Naive B cell (primary cell): ENCODE measurements around the gene CCSER1. TPM values are rescaled to one million over a fixed set of nuclear protein-coding genes. Genes with fewer than 3 reads are reported as not detected.
"Not testable (repeated sequence)": the region's sequence is repeated elsewhere in the genome, so short reads cannot be mapped to it uniquely, and the experiment has no call there.

ENCODE experiments used
- ATAC-seq, 2 donors: fragments of 150-1000 bp; cut with Tn5 transposase; 2 replicates each; pipeline ENCODE4 v1.10.0; 2021; ENCODE audit warnings: low read depth in 2 of 2, mild to moderate bottlenecking in 2 of 2, moderate library complexity in 2 of 2
- DNase-seq: peaks from one replicate; pipeline ENCODE4 v3.0.0; 2022
- H3K27ac Mint-ChIP-seq, 6 donors: one replicate each; pipeline ENCODE4 v1.8.0; 2020 to 2022; ENCODE audit warnings: mild to moderate bottlenecking in 6 of 6, mixed read lengths in 6 of 6, moderate library complexity in 5 of 6, inconsistent platforms in 2 of 6
- H3K27me3 Mint-ChIP-seq, 3 donors: one replicate each; pipeline ENCODE4 v1.8.0; 2021 to 2022; ENCODE audit warnings: mixed read lengths in 3 of 3, mild to moderate bottlenecking in 1 of 3
- H3K36me3 Mint-ChIP-seq, 2 donors: one replicate each; pipeline ENCODE4 v1.8.0; 2020 to 2022; ENCODE audit warnings: mixed read lengths in 2 of 2, inconsistent platforms in 1 of 2, mild to moderate bottlenecking in 1 of 2
- H3K4me1 Mint-ChIP-seq, 3 donors: one replicate each; pipeline ENCODE4 v1.8.0; 2020 to 2022; ENCODE audit warnings: mixed read lengths in 3 of 3, inconsistent platforms in 1 of 3, mild to moderate bottlenecking in 1 of 3, moderate library complexity in 1 of 3
- H3K4me3 Mint-ChIP-seq, 8 donors: one replicate each; pipeline ENCODE4 v1.8.0; 2020 to 2022; ENCODE audit warnings: mild to moderate bottlenecking in 8 of 8, mixed read lengths in 8 of 8, moderate library complexity in 8 of 8, inconsistent platforms in 2 of 8
- H3K9me3 Mint-ChIP-seq, 7 donors: one replicate each; pipeline ENCODE4 v1.8.0; 2020 to 2022; ENCODE audit warnings: mixed read lengths in 7 of 7, mild to moderate bottlenecking in 5 of 7, inconsistent platforms in 2 of 7, moderate library complexity in 1 of 7
- polyA plus RNA-seq, 6 donors: library from polyadenylated mRNA; unstranded; fragments of 300-500 nt; fragmentation: Illumina TruSeq; gene quantifications; one replicate each; pipeline ENCODE4 v1.2.3, GENCODE V29; 2021; ENCODE audit warnings: low read depth in 6 of 6

CCSER1 gene
- polyA plus RNA-seq, 6 donors from 2014 or later = 4.4 to 16.4 (median 14.9) TPM; not detected in 1

- DNase-seq, H3K27ac Mint-ChIP-seq, ATAC-seq, H3K27me3 Mint-ChIP-seq, H3K36me3 Mint-ChIP-seq, H3K4me1 Mint-ChIP-seq: not testable (repeated sequence)
- Mint-ChIP-seq H3K9me3 (peaks cover 2 to 12% (median 7%) of the 10 kb centered on the region in 7 donors), H3K4me3 (peak overlapping the region in 1 of 8 donors; percentile 5)
Measured at GRCh38 chr4:91358621-91359020, 1231.4 kb downstream of the CCSER1 start.

- Mint-ChIP-seq H3K4me3 (no peak overlapping the region), H3K27me3 (no peaks in the 10 kb centered on the region), H3K27ac (no peak overlapping the region), H3K9me3 (peaks cover 2 to 9% (median 7%) of the 10 kb centered on the region in 7 donors), H3K36me3 (no peaks in the 10 kb centered on the region), H3K4me1 (no peaks in the 10 kb centered on the region)
- DNase-seq (no peak), ATAC-seq (no peak)
Measured at GRCh38 chr4:91359041-91360031, 1232.1 kb downstream of the CCSER1 start.

GRCh38 chr4:91362125-91362524, 1234.9 kb downstream of the CCSER1 start:
- H3K27ac Mint-ChIP-seq = no peak overlapping the region
- H3K27me3 Mint-ChIP-seq = no peaks in the 10 kb centered on the region
- no peak for ATAC-seq
- H3K36me3 Mint-ChIP-seq = no peaks in the 10 kb centered on the region
- DNase-seq = no peak
- peaks cover 2 to 9% (median 4%) of the 10 kb centered on the region in 7 donors for H3K9me3 Mint-ChIP-seq
- H3K4me3 Mint-ChIP-seq = no peak overlapping the region
- H3K4me1 Mint-ChIP-seq = no peaks in the 10 kb centered on the region

GRCh38 chr4:91366554-91366953, 1239.4 kb downstream of the CCSER1 start:
- Mint-ChIP-seq H3K36me3 (no peaks in the 10 kb centered on the region), H3K27ac (no peak overlapping the region), H3K4me3 (no peak overlapping the region), H3K27me3 (no peaks in the 10 kb centered on the region), H3K9me3 (peaks cover 0 to 3% (median 2%) of the 10 kb centered on the region in 7 donors), H3K4me1 (no peaks in the 10 kb centered on the region)
- no peak for ATAC-seq
- DNase-seq = no peak

- H3K36me3 Mint-ChIP-seq = no peaks in the 10 kb centered on the region
Measured at GRCh38 chr4:91369116-91369515, 1241.9 kb downstream of the CCSER1 start.

GRCh38 chr4:91373546-91373945, 1246.4 kb downstream of the CCSER1 start:
- H3K27ac Mint-ChIP-seq = no peak overlapping the region

More at GRCh38 chr4:91369116-91369515, 1241.9 kb downstream of the CCSER1 start:
- no peak overlapping the region for H3K4me3 Mint-ChIP-seq
- H3K27me3 Mint-ChIP-seq = no peaks in the 10 kb centered on the region
- no peak overlapping the region for H3K27ac Mint-ChIP-seq
- ATAC-seq = no peak
- DNase-seq = no peak
- no peaks in the 10 kb centered on the region for H3K4me1 Mint-ChIP-seq
- peaks cover 0 to 9% (median 2%) of the 10 kb centered on the region in 7 donors for H3K9me3 Mint-ChIP-seq

GRCh38 chr4:91405431-91405830, 1278.2 kb downstream of the CCSER1 start:
- not testable (repeated sequence) for H3K27me3 Mint-ChIP-seq

More at GRCh38 chr4:91373546-91373945, 1246.4 kb downstream of the CCSER1 start:
- Mint-ChIP-seq H3K36me3 (no peaks in the 10 kb centered on the region), H3K9me3 (peaks cover 5 to 24% (median 10%) of the 10 kb centered on the region in 7 donors), H3K27me3 (no peaks in the 10 kb centered on the region), H3K4me3 (no peak overlapping the region), H3K4me1 (no peaks in the 10 kb centered on the region)
- ATAC-seq = no peak
- no peak for DNase-seq

GRCh38 chr4:91422011-91422410, 1294.8 kb downstream of the CCSER1 start:
- Mint-ChIP-seq H3K36me3 (no peaks in the 10 kb centered on the region), H3K4me1 (no peaks in the 10 kb centered on the region), H3K27ac (no peak overlapping the region), H3K4me3 (no peak overlapping the region), H3K9me3 (peaks cover 14 to 51% (median 29%) of the 10 kb centered on the region in 7 donors), H3K27me3 (no peaks in the 10 kb centered on the region)
- no peak for ATAC-seq
- no peak for DNase-seq

More at GRCh38 chr4:91405431-91405830, 1278.2 kb downstream of the CCSER1 start:
- not testable (repeated sequence) for H3K4me1 Mint-ChIP-seq, H3K4me3 Mint-ChIP-seq, ATAC-seq, H3K36me3 Mint-ChIP-seq, DNase-seq, H3K27ac Mint-ChIP-seq
- H3K9me3 Mint-ChIP-seq = peaks cover 9 to 72% (median 24%) of the 10 kb centered on the region in 7 donors

- DNase-seq = no peak
- no peak overlapping the region for H3K4me3 Mint-ChIP-seq
- no peaks in the 10 kb centered on the region for H3K36me3 Mint-ChIP-seq
- no peaks in the 10 kb centered on the region for H3K4me1 Mint-ChIP-seq
- H3K27me3 Mint-ChIP-seq = no peaks in the 10 kb centered on the region
- no peak overlapping the region for H3K27ac Mint-ChIP-seq
- no peak for ATAC-seq
- peaks cover 4 to 20% (median 13%) of the 10 kb centered on the region in 7 donors for H3K9me3 Mint-ChIP-seq
Measured at GRCh38 chr4:91426725-91427124, 1299.5 kb downstream of the CCSER1 start.

- Mint-ChIP-seq H3K27ac (no peak overlapping the region), H3K4me1 (no peaks in the 10 kb centered on the region), H3K36me3 (no peaks in the 10 kb centered on the region), H3K4me3 (no peak overlapping the region), H3K9me3 (peaks cover 5 to 22% (median 15%) of the 10 kb centered on the region in 7 donors), H3K27me3 (no peaks in the 10 kb centered on the region)
- ATAC-seq (no peak), DNase-seq (no peak)
Measured at GRCh38 chr4:91427171-91427570, 1300.0 kb downstream of the CCSER1 start.

GRCh38 chr4:91434631-91435030, 1307.4 kb downstream of the CCSER1 start:
- no peak overlapping the region for H3K27ac Mint-ChIP-seq
- H3K4me3 Mint-ChIP-seq = no peak overlapping the region
- H3K36me3 Mint-ChIP-seq = no peaks in the 10 kb centered on the region
- H3K27me3 Mint-ChIP-seq = no peaks in the 10 kb centered on the region
- DNase-seq = no peak
- peaks cover 4 to 30% (median 18%) of the 10 kb centered on the region in 7 donors for H3K9me3 Mint-ChIP-seq
- ATAC-seq = no peak
- no peaks in the 10 kb centered on the region for H3K4me1 Mint-ChIP-seq

GRCh38 chr4:91436556-91436955, 1309.4 kb downstream of the CCSER1 start:
- Mint-ChIP-seq H3K9me3 (peaks cover 4 to 40% (median 20%) of the 10 kb centered on the region in 7 donors), H3K36me3 (no peaks in the 10 kb centered on the region), H3K27me3 (no peaks in the 10 kb centered on the region), H3K4me1 (no peaks in the 10 kb centered on the region), H3K4me3 (no peak overlapping the region), H3K27ac (no peak overlapping the region)
- DNase-seq (no peak), ATAC-seq (no peak)

GRCh38 chr4:91447168-91447567, 1320.0 kb downstream of the CCSER1 start:
- H3K27ac Mint-ChIP-seq = no peak overlapping the region
- no peaks in the 10 kb centered on the region for H3K36me3 Mint-ChIP-seq
- H3K4me3 Mint-ChIP-seq = no peak overlapping the region
- DNase-seq = no peak
- peaks cover 4 to 15% (median 6%) of the 10 kb centered on the region in 7 donors for H3K9me3 Mint-ChIP-seq
- ATAC-seq = no peak
- no peaks in the 10 kb centered on the region for H3K27me3 Mint-ChIP-seq
- H3K4me1 Mint-ChIP-seq = no peaks in the 10 kb centered on the region
